Measurements from ENCODE around the gene TRAK1.

TRAK1 gene

DNA sequence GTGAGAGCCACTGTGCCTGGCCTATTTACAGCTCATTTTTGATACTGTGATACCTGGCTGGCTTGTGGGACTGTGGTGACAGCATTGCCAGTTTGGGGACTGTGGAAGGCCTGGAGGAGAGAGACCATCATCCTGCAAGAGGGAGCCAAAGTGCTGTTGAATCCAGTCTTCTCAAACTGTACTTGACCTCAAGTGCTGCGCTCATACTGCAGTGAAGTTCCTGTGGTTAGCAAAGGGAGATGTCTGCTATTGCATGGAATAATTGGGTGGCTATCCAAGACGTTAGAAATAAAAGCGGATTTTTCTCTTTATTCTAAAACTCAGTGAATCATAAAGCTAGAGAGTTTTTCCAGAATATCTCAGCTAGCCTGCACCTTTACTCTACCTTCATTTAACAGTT, 91.4 kb downstream of the TRAK1 start:
- no peak for DNase-seq

DNA sequence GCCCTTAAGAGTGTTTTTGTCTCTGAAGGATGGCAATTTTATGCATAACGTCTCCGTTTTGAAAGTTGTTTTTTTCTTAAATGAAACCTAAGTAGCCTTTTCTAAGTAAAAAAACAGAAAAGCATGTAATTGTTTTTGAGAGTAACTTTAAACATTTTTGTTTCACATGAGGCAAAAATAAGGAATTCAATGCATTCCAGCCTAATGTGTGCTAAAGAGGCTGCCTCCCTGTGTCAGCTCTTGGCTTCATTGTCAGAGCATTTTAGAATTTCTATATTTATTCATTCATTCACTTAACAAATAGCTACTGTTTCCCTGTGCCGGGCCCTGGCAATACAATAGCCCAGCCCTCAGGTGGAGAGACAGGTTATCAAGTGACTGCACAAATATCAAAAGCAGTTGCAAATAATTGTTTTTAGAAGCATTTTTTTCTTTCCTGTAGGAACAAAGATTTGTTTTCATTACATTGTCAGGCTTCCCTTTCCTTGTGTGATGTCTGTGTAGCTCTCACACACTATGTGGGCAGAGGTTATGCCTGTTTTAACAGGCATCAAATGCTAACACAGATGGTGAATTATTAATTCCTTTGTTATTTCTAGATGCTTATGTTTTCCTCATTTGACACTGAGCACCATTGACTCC, 93.0 kb downstream of the TRAK1 start:
- DNase-seq: no peak

DNA sequence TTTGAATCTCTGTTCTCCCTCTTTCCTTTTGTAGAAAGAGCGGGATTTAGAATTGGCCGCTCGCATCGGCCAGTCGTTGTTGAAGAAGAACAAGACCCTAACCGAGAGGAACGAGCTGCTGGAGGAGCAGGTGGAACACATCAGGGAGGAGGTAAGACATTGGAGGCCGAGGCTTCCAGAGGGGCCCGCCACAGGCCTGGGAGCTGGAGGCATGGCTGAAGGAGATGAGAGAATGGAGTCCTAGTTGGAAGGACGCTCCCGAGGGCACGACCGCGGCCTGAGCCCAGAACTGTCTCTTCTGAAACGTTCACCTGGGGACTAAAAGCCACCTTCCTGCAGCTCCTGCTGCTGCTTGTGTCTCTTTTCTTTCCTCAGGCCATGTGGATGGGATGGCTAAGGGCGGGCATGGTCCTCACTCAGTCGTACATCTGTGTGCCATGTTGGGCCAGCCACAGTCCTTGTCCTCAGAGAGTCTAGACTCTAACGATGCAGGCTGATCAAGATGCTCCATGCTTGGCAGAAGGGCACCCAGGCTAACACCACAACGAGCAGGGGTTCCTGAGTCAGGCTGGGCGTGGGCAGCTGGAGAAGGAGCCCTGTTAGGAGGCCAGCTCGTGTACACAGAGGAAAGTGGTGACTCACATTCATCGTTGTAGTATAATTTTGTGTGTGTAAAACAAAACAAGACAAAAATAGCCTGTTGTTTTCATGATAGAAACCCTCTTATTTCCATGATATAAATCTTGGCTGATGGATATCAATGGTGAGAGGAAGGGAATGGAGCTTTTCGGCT, 93.7 kb downstream of the TRAK1 start:
- DNase-seq: no peak

DNA sequence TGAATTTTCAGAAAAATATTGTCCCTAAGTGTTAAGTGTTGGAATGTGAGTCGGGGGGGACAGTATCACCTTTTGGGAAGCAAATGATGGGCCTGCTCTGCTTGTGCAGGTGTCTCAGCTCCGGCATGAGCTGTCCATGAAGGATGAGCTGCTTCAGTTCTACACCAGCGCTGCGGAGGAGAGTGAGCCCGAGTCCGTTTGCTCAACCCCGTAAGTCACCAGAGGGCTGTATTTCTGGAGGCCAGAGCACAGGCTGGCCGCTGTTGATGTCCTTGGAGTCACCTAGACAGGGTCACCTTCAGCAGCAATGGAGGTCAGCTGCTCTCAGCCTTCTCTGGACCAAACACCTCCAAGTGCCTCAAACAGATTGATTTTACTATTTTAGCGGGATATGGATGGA, 96.8 kb downstream of the TRAK1 start:
- no peak for DNase-seq

DNA sequence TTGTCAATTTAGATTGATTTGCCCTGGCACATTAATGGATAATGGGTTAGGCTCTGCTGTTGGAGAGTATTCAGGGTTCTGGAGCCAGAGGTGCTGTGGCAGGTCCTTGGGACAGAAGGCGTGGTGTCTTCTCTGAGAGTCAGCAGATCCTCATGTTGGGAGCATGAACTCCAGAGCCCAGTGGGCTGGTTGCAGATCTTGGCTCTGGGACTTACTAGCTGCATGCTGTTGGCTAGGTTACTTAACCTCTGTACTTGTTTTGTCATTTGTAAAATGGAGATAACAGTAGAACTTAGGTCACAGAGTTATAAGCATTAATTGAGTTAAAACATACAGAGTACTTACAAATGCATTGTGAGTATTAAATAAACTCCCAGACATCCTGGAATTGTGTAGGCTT, 97.2 kb downstream of the TRAK1 start:
- no peak for DNase-seq

DNA sequence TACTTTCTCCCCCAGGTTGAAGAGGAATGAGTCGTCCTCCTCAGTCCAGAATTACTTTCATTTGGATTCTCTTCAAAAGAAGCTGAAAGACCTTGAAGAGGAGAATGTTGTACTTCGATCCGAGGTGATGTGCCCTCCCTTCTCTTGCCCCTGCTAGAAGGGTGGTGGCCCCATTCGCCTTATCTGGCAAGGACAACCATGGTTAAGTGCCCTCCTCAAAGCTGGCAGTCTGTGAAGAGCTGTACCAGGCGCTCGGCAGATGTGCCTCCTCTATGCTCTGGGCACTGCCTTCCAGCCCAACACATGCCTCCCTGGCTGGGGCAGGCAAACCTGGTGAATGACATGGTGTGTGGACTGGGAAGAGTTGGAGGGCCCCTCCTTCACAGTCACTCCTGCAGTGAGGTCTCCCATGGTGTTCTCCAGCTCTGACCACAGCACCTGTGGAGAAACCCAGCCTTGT, 97.9 kb downstream of the TRAK1 start:
- no peak for DNase-seq

DNA sequence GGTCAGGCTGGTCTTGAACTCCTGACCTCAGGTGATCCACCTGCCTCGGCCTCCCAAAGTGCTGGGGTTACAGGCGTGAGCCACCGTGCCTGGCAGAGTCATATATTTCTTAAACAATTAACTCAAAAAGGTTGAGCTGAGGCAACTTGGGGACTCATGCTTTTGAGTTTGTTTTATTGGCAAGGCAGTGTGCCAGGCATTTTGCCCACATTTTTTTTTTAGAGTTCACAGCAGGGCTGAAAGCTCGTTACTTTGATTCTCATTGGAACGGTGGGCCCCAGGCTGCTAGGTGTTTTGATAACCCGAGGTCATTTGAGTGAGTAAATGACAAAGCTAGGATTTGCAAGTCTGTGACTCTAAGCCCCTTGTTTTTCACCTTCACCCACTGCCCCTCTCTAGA, 98.6 kb downstream of the TRAK1 start:
- no peak for DNase-seq

DNA sequence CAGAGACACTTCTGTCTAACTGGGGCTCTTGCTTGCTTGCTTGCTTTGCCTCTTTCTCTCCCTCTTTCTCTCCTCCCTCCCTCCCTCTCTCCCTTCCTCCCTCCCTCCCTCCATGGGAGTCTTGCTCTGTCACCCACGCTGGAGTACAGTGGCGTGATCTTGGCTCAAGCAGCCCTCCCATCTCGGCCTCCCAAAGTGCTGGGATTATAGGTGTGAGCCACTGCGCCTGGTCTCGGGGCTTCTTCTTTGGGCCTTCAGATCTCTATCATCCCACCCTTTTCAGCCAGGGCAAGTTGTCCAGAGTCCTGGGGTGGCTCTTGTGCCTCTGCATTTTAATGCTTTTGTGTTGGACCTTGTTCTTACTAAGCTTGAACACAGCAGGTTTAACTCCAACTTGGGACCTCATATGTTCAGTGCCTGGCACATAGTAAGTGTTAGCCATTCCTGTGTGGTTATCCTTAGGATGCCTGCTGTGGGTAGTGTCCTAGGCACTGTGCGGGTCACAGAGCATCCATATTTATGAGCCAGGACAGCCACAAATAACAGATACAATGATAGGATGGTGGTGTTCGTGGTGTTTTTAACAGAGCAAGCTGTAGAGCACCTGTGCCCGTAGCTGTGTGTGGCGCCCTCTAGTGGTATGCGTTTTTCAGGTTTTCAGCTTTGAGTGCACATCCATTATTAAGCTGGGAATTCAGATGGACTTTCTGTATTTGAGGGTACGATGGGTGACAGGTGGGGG, 99.7 kb downstream of the TRAK1 start:
- peak; percentile 48 for DNase-seq

DNA sequence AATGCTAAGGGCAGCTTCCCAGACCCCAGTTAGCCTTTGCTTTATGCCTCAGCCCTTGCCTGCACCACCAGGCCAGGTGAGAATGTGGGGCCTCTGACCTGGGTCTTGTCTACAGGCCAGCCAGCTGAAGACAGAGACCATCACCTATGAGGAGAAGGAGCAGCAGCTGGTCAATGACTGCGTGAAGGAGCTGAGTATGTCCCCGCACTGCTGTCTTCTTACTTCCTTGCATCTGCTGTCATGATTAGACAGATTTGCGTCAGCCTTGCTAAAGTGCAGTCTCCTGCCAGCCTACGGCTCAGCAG, 100.2 kb downstream of the TRAK1 start:
- DNase-seq: peak; percentile 68

DNA sequence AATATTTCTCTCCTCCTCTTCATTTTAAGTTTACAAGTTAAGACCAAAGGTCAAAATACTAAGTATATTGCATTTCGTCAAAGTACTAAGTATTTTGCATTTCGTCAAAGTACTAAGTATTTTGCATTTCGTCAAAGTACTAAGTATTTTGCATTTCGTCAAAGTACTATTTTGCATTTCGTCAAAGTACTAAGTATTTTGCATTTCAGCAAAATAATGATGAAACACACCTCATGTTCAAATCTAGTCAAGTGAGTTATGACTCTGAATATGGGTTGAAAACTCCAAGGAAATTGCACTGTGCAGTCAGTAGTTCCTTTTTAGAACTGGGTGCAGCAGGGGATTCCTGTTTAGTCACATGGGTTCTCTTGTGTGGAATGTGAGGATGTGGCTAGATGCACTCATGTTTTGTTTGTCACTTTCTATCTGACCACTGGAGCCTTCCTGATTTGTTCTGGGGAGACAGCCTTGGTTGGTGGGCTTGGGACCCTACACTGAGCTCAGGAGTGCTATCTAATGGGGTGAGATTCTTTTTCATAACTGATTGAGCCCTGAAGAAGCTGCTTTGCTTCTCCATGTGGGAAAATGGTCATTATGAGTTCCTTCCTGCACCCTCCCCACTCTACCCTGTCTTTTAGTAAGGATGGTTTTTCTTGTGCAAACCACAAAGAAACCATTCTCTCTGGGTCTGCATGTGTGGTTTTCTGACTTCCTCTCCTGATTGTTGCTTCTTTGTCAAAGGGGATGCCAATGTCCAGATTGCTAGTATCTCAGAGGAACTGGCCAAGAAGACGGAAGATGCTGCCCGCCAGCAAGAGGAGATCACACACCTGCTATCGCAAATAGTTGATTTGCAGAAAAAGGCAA, 101.4 kb downstream of the TRAK1 start:
- no peak for DNase-seq

DNA sequence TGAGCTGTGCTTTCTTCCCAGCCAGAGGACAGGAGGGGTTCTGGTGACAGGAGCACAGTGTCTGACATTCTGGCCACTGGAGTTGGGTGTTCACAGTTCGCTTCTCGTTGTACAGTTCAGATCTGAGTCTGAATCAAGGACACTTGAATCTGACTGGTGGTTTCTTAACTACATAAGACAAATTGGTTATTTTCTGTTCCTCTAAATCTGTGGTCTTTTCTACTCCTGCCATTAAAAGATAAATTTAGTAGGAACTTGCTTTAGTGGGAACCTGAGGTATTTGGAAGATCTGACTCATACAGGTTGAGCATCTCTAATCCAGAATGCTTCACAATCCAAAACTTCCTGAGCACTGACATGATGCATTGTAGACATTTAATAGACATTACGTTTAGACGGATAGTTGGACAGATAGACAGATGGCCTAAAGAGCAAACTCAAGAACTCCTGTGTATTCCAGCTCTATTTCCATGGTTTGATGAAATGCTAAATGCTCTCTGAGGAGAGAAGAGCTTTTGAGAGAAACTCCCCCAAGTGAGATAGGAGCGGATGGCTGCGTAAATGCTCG, 103.9 kb downstream of the TRAK1 start:
- no peak for DNase-seq

DNA sequence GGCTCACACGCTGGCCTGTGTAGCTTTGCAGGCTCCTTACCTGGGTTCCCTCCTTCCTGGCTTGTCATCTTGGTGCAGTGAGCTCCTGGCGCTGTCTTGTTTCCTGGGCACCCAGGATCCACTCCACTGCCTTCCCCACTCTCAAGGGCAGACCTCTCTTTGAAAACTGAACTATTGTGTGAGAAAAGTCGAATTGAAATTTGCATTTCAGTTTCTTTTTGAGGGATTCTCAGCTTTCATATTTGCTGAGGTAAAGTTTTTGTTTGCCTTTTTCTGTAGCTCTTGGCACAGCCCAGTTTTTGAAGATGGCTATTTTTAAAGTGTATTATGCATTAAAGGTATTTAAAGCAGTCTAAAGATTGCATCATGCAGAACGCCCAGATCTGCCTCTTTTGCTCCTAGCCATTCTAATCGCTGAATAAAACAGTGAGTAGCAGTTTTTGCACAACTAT, 104.7 kb downstream of the TRAK1 start:
- no peak for DNase-seq

DNA sequence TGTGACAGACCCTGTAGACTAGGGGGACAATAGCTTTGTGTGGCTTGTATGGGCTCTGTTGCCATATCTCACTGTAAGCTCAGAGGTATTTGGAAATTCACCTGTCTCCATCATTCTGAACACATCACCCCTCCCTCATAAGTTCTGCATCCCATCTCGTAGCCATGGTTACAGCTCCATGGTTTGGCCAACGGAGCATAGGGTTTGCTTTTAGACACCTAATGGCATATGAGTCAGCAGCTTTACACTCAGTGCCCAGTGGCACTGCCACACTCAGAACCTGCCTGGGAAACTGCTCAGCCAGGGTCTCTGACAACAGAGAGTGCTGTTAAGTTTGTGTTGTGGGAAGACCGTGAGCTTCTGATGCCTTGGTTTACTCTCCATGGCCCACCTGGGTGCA, 107.6 kb downstream of the TRAK1 start:
- DNase-seq: no peak

DNA sequence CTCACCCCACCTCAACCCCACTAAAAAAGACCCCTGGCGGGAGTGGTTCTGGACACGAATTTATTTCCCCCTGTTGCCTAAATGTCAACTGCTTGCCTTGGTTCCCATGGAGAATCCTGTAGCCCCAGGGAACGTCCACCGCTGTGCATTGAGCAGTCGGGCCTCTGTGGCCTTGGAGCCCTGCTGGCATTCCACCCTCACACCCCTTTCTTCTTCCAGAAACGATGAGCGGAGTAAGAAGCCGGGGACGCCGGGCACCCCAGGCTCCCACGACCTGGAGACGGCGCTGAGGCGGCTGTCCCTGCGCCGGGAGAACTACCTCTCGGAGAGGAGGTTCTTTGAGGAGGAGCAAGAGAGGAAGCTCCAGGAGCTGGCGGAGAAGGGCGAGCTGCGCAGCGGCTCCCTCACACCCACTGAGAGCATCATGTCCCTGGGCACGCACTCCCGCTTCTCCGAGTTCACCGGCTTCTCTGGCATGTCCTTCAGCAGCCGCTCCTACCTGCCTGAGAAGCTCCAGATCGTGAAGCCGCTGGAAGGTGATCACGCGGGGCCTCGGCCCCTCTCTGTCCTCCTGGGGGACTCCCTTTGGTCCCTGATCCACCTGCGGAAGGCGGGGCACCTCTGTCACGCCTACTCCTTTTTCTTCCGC, 111.2 kb downstream of the TRAK1 start:
- DNase-seq: no peak

DNA sequence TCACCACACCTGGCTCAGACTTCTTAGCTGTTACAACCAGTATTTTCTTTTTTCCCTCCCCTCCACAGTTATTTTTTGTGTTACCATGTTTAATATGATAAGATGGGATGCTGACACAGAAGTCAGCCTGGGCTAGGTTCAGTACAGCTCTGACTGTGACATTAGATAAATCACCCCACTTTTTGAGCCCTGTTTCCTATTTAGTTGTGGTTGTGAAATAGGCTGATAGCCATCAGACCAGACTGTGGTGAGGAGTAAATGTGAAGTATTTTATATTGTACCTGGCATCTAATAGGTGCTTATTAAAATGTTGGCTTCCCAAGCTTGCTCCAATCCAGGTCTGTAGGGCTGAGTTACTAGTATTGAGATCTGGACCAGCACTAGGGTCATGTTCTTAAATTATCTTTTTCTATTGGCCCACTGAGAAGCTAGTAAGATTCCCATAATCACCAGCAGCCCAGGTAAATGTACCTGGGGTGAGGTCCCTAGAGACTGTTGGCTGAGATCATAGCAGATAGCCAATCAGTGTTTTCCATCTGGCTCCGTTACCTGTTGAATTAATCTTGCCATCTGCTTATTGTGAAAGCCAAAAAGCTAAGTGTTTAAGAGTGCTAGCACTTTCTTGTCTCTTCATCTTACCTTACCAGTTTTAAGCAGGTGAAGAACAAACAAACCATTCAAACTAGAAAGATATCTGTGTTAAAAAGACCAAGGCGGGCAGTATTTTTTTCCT, 113.9 kb downstream of the TRAK1 start:
- DNase-seq: no peak

DNA sequence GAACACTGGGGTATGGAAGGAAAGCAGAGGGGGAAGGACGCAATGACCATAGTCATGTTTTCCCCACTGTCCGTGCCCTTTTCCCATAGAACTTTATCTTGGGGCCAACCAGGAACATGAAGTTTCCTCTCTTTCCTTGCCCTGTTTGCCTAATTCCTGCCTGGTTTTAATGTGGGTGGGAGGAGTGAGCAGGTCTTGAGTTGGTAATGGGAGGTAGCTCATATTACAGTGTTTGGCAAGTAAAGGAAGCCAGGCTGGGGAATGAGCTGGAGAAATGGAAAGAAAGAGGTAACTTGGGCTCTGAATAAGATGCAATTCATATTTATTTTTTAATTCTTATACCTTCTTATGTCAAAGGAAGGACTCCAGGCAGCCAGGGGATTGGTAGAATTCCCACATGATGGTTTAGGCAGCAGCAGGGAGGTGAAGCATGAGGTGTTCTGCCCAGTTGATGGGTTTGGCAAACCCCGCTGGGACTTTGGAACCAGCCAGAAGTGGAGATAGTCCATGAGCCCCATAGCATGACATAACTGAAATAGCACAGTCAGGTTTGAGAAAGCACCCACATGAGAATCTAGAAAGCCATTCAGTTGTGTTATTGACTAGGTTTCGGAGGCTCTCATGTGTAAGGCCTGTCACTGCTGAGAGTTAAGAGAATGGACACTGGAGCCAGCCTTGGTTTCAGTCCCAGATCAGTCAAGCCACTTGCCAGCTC, 114.8 kb downstream of the TRAK1 start:
- DNase-seq: no peak

DNA sequence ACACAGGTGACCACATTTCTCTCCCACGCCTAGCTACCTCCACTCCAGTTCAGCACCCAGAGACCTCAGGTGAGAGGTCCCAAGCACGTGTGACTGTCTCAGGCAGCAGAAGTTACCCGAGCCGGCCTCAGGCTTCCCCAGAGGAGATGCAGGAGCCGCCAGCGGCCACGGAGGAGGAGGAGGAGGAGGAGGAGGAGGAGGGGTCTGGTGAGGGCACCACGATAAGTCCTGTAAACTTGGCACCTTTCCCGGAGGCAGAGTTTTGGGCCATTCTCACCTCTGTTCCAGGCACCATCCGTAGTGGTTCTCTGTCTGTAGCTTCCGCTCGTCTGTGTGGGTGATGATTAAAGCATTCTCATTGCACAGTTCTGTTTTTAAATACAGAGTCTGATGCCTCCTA, 118.8 kb downstream of the TRAK1 start:
- DNase-seq: no peak

DNA sequence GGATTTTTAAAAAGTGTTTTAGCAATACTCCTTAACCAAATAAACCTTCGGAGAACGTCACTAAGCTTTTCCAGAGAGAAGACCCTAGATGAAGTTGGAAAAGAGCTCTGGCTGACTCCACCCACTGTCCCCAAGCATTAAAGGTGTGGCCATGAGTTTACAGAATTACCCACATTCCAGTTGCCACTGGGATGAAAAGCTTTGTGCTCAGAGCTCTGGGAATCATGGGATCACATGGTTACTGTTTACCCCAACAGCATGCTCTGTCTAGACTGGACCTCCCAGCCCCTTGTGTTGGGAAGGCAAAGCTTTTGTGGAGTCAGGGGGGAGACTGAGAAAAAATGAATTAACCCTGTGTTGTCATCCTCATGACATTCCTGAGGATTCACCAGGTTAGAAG, 119.6 kb downstream of the TRAK1 start:
- DNase-seq: no peak

DNA sequence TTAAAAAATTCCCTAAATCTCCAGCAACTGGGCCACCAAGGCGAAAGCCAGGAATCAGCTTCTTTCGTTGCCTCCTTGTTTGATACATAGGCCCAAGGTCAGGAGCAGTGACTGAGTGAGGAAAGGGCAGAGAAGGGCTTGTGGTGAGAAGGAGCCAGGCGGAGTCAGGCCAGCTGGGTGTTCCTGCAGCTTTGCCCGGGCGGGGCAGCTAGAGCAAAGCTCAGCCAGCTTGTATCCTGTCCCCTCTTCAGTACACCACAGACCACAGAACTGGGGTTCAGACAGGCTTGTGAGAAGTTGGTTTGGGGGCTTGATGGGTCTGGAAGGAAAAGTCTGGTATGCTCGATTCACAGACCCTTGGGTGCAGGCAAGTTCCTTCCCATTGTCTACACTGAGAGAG, 122.3 kb downstream of the TRAK1 start:
- DNase-seq: no peak

DNA sequence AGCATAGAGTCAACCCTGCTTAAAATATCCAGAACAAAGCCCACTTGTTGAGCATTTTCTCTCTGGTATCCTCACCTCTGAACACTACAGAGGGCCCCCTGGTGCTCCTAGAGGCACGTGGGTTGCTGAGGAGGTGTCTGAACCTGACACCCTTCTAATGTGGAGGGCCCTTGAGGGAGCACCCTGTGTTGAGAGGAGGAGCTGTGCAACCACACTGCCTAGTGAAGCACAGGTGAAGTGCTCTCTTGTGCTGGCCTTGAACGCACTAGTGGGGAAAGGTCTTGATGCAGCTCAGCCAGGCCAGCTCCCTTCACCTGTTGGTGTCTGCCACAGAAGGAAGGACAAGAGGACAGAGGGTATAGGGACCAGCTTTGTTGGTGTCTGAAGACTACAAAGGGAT, 122.9 kb downstream of the TRAK1 start:
- no peak for DNase-seq

Data from NCI-H524 treated with DMSO at 0.1 percent for 48 hours (cell line).